Coronary artery (tissue), 2 donors: ENCODE results near the gene DGKQ.

Experiments
- DNase-seq: peaks from one replicate; pipeline ENCODE4 v3.0.0-alpha.2; 2017; ENCODE audit warnings: low spot score
- H3K27ac ChIP-seq, 2 donors: fragments of 200-600 bp; sonication (generic); one replicate each; pipeline ENCODE4 v1.5.1; 2016 to 2019
- H3K4me3 ChIP-seq: fragments of 200-600 bp; sonication (generic); 2 replicates; pipeline ENCODE4 v1.5.1; 2016; ENCODE audit warnings: mild to moderate bottlenecking, moderate library complexity
- TF ChIP-seq, protein P1 (sequence below): fragments of 200-600 bp; sonication (generic); IDR thresholded peaks from one replicate; pipeline ENCODE4 v1.5.1; 2019; ENCODE audit warnings: antibody characterized with exemption

The DGKQ gene

DNA sequence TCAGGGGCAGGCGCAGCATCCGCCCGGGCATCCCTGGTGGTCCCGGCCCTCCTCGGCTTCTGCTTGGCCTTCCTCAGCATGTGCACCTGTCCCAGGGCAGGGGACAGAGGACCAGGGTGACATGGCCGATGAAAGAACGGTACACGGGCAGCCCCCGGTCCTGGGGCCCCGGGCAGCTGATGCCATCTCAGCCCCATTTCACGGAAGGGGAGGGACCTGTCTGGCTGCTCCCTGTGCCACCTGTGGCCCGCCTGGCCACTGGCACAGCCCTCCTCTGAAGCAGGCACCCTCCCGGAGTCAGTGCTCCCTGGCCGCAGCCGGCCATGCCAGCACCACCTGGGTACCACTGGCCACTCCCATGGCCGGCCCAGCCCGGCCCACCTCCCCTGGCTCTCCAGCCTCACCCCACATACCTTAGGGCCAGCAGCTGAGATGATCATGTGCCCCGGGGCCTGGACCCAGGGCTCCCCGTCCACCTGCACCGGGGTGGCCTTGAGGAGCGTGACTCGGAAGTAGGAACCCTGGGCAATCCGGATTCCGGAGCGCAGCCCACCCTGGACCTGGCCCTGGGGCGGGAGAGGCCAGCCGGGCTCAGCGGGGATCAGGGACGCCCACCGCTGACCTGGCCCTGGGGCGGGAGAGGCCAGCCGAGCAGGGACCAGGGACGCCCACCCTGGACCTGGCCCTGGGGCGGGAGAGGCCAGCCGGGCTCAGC lies 12.6 kb downstream of the DGKQ start:
- no peak for DNase-seq
- Histone ChIP-seq H3K27ac (no peak overlapping the region), H3K4me3 (no peak overlapping the region)
- TF ChIP-seq, protein P1, sequence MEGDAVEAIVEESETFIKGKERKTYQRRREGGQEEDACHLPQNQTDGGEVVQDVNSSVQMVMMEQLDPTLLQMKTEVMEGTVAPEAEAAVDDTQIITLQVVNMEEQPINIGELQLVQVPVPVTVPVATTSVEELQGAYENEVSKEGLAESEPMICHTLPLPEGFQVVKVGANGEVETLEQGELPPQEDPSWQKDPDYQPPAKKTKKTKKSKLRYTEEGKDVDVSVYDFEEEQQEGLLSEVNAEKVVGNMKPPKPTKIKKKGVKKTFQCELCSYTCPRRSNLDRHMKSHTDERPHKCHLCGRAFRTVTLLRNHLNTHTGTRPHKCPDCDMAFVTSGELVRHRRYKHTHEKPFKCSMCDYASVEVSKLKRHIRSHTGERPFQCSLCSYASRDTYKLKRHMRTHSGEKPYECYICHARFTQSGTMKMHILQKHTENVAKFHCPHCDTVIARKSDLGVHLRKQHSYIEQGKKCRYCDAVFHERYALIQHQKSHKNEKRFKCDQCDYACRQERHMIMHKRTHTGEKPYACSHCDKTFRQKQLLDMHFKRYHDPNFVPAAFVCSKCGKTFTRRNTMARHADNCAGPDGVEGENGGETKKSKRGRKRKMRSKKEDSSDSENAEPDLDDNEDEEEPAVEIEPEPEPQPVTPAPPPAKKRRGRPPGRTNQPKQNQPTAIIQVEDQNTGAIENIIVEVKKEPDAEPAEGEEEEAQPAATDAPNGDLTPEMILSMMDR, result no peak

GRCh38 chr4:960140-960635 lies 13.2 kb downstream of the DGKQ start:
- TF ChIP-seq, protein P1, result no peak
- Histone ChIP-seq H3K27ac (no peak overlapping the region), H3K4me3 (no peak overlapping the region)
- DNase-seq, result no peak

DNA sequence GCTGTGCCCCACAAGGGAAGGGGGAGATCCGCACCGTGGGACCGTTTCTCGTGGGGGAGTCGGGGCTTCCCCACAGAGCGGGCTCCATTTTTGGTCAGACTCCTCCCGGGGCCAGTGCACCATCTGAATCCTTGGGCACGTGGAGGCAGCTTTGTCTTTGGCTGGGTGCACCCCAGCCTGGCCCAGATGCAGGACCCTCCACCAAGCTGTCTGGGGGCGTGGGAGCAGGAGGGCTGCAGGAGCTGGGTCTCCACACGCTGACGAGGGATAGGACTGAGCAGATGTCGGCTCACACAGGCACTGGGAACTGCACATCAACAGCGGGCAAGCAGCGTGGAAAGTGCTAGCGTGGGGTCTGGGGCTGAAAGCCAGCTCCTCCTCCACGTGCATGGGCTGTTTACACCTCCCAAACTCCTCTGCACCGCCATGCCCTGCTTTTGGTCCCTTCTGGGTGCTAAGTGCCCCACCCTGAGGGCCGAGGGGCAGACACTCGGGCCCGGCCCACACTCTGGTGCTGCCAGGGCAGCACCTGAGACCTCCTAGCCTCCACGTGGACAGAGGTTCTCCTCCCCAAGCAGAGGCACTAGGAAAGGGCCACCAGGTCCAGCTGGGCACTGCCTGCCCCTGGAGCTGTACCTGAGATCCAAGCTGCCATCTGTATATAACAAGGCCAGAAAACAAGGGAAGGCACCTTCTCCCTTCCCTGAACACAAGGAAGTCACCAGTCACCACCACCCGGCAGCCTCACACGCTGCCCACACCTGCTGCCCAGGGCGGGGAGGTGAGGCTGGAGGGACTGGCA lies 13.8 kb downstream of the DGKQ start:
- DNase-seq, result no peak
- TF ChIP-seq, protein P1, result no peak
- no peak overlapping the region for H3K4me3 ChIP-seq
- H3K27ac ChIP-seq, result no peak overlapping the region

- TF ChIP-seq, protein P1, result no peak
- Histone ChIP-seq H3K27ac (no peak overlapping the region), H3K4me3 (no peak overlapping the region)
- no peak for DNase-seq
Measured at GRCh38 chr4:958696-959337, 14.6 kb downstream of the DGKQ start.

GRCh38 chr4:958314-958665 lies 15.1 kb downstream of the DGKQ start:
- H3K27ac ChIP-seq, result no peak overlapping the region
- TF ChIP-seq, protein P1, result no peak
- no peak overlapping the region for H3K4me3 ChIP-seq
- no peak for DNase-seq

GRCh38 chr4:957581-958313 lies 15.6 kb downstream of the DGKQ start:
- no peak for DNase-seq
- Histone ChIP-seq H3K27ac (no peak overlapping the region), H3K4me3 (no peak overlapping the region)
- TF ChIP-seq, protein P1, result no peak
